GM19395 (cell line): ENCODE results near the gene GABARAP.
"Not testable (repeated sequence)": the region's sequence is repeated elsewhere in the genome, so short reads cannot be mapped to it uniquely, and the experiment has no call there.

Experiments
- ATAC-seq: cut with Tn5 transposase; IDR thresholded peaks from one replicate; pipeline ENCODE4 v1.9.1; 2021; ENCODE audit warnings: mild to moderate bottlenecking, moderate library complexity; ENCODE audit not compliant: unreplicated experiment

Gene GABARAP

GRCh38 chr17:7261379-7262191 is 19.3 kb upstream of the GABARAP start:
- no peak for ATAC-seq

- no peak for ATAC-seq
Measured at GRCh38 chr17:7260651-7261378, 18.6 kb upstream of the GABARAP start.

GRCh38 chr17:7260151-7260550 is 17.9 kb upstream of the GABARAP start:
- no peak for ATAC-seq

GRCh38 chr17:7259555-7259889 is 17.3 kb upstream of the GABARAP start:
- no peak for ATAC-seq

- no peak for ATAC-seq
Measured at GRCh38 chr17:7258731-7259554, 16.7 kb upstream of the GABARAP start.

DNA sequence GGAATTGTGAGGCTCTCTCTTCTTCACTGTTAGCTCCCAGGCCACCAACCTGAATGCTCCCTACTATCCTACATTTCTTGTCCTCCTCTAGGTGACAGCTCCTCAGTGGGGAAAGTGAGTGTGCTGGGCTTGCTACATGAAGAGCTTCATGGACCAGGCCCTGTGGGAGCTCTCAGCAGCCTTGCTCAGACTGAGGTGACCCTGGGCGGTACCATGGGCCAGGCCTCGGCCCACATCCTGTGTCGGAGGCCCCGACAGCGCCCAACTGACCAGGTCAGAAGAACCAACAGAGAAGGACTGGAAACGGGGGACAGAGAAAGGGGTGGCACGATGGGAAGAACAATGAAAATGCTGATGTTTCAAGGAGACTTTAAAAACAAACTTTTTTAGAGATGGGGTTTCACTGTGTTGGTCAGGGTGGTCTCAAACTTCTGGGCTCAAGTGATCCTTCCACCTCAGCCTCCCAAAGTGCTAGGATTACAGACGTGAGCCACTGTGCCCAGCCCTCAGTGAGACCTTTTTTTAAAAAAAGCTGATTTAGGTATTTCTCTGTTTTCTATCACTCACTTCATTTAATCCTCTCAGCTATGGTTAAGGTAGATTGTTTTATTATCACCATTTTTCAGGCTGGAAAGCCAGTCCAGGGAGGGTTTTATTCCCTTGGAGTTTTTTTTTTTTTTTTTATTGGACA is 14.7 kb upstream of the GABARAP start:
- ATAC-seq: no peak

DNA sequence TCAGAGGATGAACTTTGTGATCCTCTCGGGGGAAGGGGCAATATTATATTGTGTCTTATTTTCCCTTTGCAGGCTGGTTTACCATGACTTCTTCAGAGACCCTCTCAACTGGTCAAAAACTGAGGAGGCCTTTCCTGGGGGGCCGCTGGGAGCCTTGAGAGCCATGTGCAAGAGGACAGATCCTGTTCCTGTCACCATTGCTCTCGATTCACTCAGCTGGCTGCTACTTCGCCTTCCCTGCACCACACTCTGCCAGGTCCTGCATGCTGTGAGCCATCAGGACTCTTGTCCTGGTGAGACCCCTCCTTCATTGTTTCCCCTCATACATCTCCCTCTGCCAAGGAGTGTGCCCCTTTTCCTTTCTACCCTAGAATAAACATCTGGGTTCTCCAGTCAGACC is 12.3 kb upstream of the GABARAP start:
- no peak for ATAC-seq

DNA sequence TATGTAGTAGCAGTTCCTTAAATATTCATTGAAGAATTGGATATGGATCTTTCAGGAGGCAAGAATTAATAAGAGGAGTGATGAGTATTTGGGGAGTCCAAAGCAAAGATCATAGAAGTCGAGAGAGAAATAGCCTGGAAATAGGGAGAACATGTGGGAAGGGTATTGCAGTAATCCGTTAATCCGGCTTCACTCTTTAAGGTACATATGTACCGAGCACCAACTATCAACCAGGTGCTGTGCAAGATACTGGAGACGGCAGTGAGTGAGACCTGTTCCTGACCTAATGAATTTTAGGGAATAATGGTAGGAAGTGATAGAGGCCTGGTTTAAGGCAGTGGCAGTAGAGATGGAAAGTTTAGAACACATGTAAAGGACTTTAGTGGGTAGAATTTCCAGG is 10.8 kb upstream of the GABARAP start:
- ATAC-seq: no peak

DNA sequence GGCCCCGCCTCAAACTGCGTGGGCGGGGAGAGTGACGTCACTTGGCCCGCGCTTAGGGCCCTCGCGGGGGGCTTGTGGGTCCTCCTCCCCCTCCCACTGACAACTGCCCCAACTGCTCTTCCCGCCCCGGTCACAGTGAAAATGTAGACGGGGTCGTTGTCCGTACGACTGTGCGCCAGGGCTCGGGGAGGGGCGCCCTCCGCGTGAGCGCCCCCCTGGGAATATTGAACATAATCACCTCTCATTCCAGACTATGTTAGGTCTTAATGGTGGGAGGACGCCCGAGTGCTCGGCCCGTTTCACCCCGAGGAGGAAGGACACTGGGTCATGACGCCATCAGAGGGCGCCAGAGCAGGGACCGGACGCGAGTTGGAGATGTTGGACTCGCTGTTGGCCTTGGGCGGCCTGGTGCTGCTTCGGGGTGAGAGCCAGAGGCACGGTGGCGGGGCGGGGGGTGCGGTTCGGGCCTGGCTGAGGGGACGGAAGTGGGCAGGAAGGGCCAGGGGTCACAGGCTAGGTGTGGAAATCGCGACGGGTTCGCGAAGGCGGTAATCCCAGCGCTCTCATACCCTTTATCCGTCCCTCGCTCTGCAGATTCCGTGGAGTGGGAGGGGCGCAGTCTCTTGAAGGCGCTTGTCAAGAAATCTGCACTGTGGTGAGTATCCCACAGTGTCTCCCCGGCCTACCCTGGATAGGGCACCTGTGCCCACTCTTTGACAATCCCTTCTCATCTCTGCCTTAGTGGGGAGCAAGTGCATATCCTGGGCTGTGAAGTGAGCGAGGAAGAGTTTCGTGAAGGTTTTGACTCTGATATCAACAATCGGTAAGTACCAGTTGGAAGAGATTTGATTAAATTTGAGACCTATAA is 10.2 kb upstream of the GABARAP start, which contains the start of gene ELP5:
ELP5 (plus strand) TSS at position 40 of the 868 bp plus-strand sequence; CDS start at position 376, 336 bp downstream.
- ATAC-seq: peak; percentile 50

DNA sequence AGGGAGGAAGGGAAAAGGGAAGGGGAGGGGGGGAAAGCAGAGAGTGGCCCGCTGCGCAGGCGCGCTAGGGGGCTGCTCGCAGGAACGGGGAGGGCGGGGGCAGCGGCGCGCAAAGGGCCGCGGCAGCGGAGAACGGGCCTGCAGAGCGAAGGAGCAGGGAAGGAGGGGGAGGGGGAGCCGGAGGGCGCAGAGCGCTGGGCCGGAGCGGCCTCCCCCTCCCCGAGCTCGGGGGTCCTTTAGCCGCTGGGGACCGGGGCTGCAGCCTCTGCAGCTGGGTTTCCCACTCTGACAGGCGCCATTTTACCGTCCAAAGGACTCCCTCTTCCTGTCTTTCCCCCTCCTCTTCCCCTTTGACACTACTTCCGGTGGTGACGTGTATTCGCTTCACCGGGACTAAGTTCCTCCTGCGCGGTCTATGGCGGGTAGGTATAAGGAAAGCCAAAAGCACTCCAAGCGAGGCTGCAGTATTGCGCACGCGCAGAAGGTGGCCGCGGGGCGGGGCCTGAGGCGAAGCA is 9.5 kb upstream of the GABARAP start, which contains the start of gene CTDNEP1:
CTDNEP1 (minus strand) TSS at position 74 of the 515 bp plus-strand sequence. CDS start 438 bp downstream, outside the sequence.
- ATAC-seq: peak; percentile 90

DNA sequence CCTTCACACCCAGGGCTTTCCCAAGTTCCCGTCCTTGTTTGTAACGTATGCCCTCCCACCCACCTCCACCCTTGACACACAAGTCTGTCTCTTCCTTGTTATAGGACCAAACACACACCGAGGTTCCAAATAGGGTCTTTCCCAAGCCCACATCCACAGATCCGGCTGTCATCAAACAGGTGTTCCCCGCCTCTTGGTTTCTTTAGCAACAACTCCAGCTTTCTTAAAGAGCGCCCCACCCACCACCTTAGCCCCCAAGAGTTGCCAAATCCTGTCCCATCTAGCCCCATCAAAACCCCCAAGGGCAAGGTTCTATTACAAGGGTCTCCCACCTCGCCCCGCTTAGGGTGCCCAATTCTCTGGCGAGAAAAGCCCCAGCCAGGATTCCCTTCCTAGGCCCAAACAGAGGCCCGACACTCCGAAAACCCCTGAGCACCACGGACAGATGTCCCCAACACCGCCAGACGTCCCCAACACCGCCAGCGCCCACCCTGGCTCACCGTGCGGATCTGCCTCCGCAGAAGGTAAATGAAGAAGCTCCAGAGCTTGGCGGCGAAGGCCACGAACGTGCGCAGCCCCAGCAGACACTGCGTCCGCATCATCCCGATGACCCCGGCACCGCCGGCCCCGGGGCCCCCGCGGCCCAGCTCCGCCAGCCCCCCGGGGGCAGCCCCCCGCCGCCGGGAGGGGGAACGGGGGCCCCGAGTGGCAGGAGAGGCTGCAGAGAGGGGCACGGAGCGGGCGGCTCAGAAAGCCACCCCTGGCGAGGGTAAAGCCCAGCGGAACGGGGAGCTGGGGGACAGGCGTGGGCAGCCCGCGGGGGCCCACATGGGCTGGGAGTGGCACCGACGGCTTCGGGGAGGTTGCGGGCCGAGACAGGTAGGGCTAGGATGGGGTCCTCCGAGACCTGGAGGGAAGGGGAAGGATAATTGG is 8.7 kb upstream of the GABARAP start:
- no peak for ATAC-seq

DNA sequence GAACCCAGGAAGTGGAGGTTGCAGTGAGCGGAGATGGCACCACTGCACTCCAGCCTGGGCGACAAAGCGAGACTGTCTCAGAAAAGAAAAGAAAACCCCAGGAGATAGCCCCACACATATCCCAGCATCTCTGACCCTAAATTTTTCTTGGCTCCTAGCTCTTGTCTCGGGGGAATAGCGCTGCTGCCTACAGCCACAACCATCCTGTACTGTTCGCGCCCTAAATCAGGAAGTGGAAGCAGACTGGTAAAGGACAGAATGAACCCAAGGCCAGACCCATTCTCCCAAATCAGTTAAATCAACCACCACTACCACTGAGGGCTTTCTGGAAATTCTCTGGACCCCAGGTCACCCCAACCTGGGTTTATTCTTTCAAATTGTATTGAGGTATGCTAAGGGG is 7.6 kb upstream of the GABARAP start:
- no peak for ATAC-seq

- no peak for ATAC-seq
Measured at GRCh38 chr17:7249214-7249613, 7.0 kb upstream of the GABARAP start.

DNA sequence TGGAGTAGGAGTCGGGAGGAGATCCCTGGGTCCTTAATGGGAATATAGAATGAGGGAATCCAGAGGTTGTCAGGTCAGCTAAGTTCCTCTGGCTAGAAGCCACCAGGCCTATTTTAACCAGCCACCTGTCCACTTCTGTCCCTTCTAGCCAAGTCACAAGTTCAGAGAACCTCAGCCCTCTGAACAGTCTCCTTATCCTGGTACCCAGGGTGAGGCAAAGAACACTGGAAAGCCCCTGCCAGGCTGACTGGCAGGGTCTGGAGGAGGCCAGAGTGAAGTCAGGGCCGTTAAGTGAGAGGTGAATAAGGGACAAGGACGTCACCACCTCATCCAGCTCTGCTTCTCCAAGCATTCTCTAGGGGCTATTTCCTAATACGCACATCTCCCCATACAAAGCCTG is 6.5 kb upstream of the GABARAP start:
- ATAC-seq: no peak

- ATAC-seq: no peak
Measured at GRCh38 chr17:7246779-7247178, 4.5 kb upstream of the GABARAP start.

DNA sequence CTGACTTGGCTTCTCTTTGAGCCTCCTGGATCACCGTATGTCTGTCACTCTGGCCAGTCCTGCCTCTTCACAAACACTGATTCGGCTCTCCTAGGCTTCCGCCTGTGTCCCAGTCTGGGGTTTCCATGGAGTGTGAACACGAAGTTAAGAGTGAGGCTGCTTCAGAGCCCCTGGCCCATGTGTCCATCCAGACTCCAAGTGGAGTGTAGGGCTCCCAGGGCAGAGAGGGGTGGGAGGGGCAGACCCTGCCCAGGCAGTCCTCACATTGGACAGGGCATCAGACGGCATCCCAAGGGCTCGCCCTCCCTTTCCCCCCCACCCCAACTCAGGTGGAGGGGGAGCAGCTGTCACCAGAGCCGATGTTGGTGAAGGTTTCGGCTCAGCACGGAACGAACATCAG is 1.6 kb upstream of the GABARAP start:
- ATAC-seq: not testable (repeated sequence)

DNA sequence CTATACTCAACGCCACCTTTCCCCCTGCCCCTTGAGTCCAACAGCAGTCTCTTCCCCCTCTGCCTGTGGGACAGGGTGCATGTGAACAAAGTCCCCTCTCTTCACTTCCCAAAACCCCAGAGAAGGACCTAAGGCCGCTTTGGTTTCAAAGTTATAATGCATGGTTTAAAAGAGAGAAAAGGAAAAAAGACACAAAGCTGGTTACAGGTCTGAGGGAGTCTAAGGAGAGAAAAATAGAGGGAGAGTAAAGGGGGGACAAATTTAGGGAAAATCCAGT is 1.1 kb upstream of the GABARAP start:
- no peak for ATAC-seq

DNA sequence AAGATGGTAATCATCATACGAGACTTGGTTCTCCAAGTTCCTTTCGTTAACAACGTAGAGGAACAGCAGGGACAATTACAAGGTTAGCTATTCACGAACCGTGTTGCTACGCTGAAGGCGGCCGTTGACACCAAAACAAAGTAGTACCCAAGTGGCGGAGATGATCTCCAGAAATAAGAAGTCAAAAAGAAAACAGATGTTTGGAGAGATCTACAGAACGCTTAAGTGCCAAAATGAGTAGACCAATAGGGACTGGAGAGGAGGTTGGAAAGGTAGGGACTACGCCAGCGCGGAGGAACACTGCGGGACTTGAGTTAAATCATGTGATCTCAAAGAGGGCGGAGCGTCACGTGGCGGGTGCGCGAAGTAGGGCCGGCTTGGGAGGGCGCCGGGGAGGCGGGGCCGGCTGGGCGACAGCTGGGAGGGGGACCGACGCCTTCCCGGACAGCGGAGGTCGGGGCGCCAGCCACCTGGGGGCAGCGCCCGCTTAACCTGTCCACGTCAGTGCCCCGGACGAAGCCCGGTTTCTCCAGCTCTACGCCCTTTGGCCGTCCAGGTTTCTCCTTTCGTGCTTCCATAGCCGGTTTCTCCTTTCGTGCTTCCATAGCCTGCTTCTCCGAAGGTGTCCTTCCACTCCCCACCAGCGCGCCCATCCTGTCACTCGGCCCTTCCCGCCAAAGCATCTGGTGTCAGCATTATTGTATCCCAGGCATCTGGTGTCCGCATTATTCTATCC is 636 bp upstream of the GABARAP start:
- peak; percentile 44 for ATAC-seq
